Measurements from ENCODE around the gene WDR36.

DNA sequence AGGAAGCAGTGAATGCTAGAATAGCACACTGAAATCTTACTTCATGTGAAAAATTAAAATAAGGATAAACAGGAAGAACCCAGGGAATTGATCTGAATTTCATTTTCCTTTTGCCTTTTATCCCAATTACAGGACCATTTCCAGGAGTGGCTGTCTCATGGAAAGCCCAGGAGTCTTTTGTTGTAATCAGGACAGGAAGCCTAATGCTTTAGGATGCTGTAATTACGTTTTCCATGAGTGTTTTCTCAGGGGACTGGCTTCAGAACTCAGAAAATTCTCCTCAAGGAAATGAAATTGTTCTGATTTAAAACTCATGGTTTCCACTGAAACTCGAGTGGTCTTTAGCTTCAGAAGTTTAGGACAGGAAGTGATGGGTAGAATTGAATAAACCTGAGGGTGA is 75.4 kb downstream of the WDR36 start:
- no peak for TF ChIP-seq CTCF (IDR thresholded peaks at IDR 0.05)
- TF ChIP-seq POLR2AphosphoS5 (IDR thresholded peaks at IDR 0.05), result no peak
